ENCODE data around the gene HNRNPU.
A peak's percentile ranks its signal among the peaks of the same experiment; 100 is the strongest.

HNRNPU gene

GRCh38 chr1:244817415-244817894 lies 46.9 kb downstream of the HNRNPU start:
- Histone ChIP-seq H3K79me1 (replicated peaks; ENCODE audit: low read length, poor library complexity, severe bottlenecking) (no peaks in the 10 kb centered on the region), H3K4me2 (ENCODE audit: low read length, poor library complexity, severe bottlenecking) (no peak overlapping the region), H3K14ac (ENCODE audit: low read length in 2 of 2) (no peak overlapping the region), H2BK5ac (ENCODE audit: low read depth, low read length, poor library complexity, severe bottlenecking) (no peak overlapping the region), H2BK15ac (ENCODE audit: low read depth, poor library complexity, severe bottlenecking) (no peak overlapping the region), H4K8ac (ENCODE audit: low read length) (no peak overlapping the region), H3K27ac (ENCODE audit: low read length, poor library complexity, severe bottlenecking) (no peak overlapping the region), H3K36me3 (ENCODE audit: control insufficient read depth in 1 of 2, insufficient read depth in 2 of 2, low read depth in 1 of 2, low read length in 2 of 2) (no peaks in the 10 kb centered on the region), H3K9me3 (ENCODE audit: control insufficient read depth, low read length) (no peaks in the 10 kb centered on the region), H3K4me1 (ENCODE audit: control insufficient read depth, insufficient read depth, low read depth, low read length) (no peaks in the 10 kb centered on the region), H2AFZ (ENCODE audit: low read depth, low read length) (no peak overlapping the region), H3K23ac (ENCODE audit: low read length in 2 of 2) (no peak overlapping the region), H3K27me3 (ENCODE audit: control insufficient read depth in 1 of 2, insufficient read depth in 1 of 2, low read length in 2 of 2) (peaks cover 7% of the 10 kb centered on the region in 2 experiments), H3K9ac (ENCODE audit: low read length) (no peak overlapping the region), H2BK12ac (ENCODE audit: low read length in 2 of 2) (no peak overlapping the region), H4K91ac (ENCODE audit: low read length) (no peak overlapping the region), H2AK5ac (ENCODE audit: low read length, severe bottlenecking) (no peak overlapping the region), H3K4ac (ENCODE audit: low read depth in 1 of 2, low read length in 2 of 2) (no peak overlapping the region), H3K4me3 (ENCODE audit: insufficient read depth in 1 of 2, low read depth in 1 of 2, low read length in 2 of 2) (no peak overlapping the region), H3K18ac (ENCODE audit: low read depth in 1 of 2, low read length in 2 of 2) (no peak overlapping the region), H2BK120ac (ENCODE audit: low read depth, low read length) (no peak overlapping the region)
- DNase-seq, result no peak
- WGBS, result 85% methylated on average over 9 of the region's 12 CpGs

- Histone ChIP-seq H4K8ac (ENCODE audit: low read length) (peak overlapping the region; percentile 41), H3K4me3 (ENCODE audit: insufficient read depth in 1 of 2, low read depth in 1 of 2, low read length in 2 of 2) (peak overlapping the region in 1 of 2 experiments; percentile 19), H2BK12ac (ENCODE audit: low read length in 2 of 2) (no peak overlapping the region), H3K79me1 (replicated peaks; ENCODE audit: low read length, poor library complexity, severe bottlenecking) (no peaks in the 10 kb centered on the region), H2AK5ac (ENCODE audit: low read length, severe bottlenecking) (no peak overlapping the region), H3K9ac (ENCODE audit: low read length) (no peak overlapping the region), H3K4me2 (ENCODE audit: low read length, poor library complexity, severe bottlenecking) (no peak overlapping the region), H3K9me3 (ENCODE audit: control insufficient read depth, low read length) (no peaks in the 10 kb centered on the region), H3K27me3 (ENCODE audit: control insufficient read depth in 1 of 2, insufficient read depth in 1 of 2, low read length in 2 of 2) (peaks cover 7% of the 10 kb centered on the region in 2 experiments), H2BK15ac (ENCODE audit: low read depth, poor library complexity, severe bottlenecking) (no peak overlapping the region), H3K18ac (ENCODE audit: low read depth in 1 of 2, low read length in 2 of 2) (no peak overlapping the region), H3K23ac (ENCODE audit: low read length in 2 of 2) (no peak overlapping the region), H3K27ac (ENCODE audit: low read length, poor library complexity, severe bottlenecking) (no peak overlapping the region), H2AFZ (ENCODE audit: low read depth, low read length) (no peak overlapping the region), H3K4me1 (ENCODE audit: control insufficient read depth, insufficient read depth, low read depth, low read length) (no peaks in the 10 kb centered on the region), H2BK120ac (ENCODE audit: low read depth, low read length) (no peak overlapping the region), H2BK5ac (ENCODE audit: low read depth, low read length, poor library complexity, severe bottlenecking) (peak overlapping the region; percentile 31), H4K91ac (ENCODE audit: low read length) (no peak overlapping the region), H3K36me3 (ENCODE audit: control insufficient read depth in 1 of 2, insufficient read depth in 2 of 2, low read depth in 1 of 2, low read length in 2 of 2) (no peaks in the 10 kb centered on the region), H3K14ac (ENCODE audit: low read length in 2 of 2) (no peak overlapping the region), H3K4ac (ENCODE audit: low read depth in 1 of 2, low read length in 2 of 2) (no peak overlapping the region)
- DNase-seq, result no peak
- 40% methylated on average over 14 of the region's 15 CpGs for WGBS
Measured at GRCh38 chr1:244815600-244816099, 48.7 kb downstream of the HNRNPU start.

GRCh38 chr1:244813327-244813726 lies 51.0 kb downstream of the HNRNPU start:
- Histone ChIP-seq H3K79me1 (replicated peaks; ENCODE audit: low read length, poor library complexity, severe bottlenecking) (no peaks in the 10 kb centered on the region), H2BK12ac (ENCODE audit: low read length in 2 of 2) (no peak overlapping the region), H3K14ac (ENCODE audit: low read length in 2 of 2) (no peak overlapping the region), H3K4me1 (ENCODE audit: control insufficient read depth, insufficient read depth, low read depth, low read length) (no peaks in the 10 kb centered on the region), H3K4ac (ENCODE audit: low read depth in 1 of 2, low read length in 2 of 2) (no peak overlapping the region), H3K36me3 (ENCODE audit: control insufficient read depth in 1 of 2, insufficient read depth in 2 of 2, low read depth in 1 of 2, low read length in 2 of 2) (no peaks in the 10 kb centered on the region), H2AK5ac (ENCODE audit: low read length, severe bottlenecking) (no peak overlapping the region), H2BK5ac (ENCODE audit: low read depth, low read length, poor library complexity, severe bottlenecking) (no peak overlapping the region), H4K91ac (ENCODE audit: low read length) (no peak overlapping the region), H4K8ac (ENCODE audit: low read length) (no peak overlapping the region), H3K27me3 (ENCODE audit: control insufficient read depth in 1 of 2, insufficient read depth in 1 of 2, low read length in 2 of 2) (peaks cover 7% of the 10 kb centered on the region in 2 experiments), H3K9ac (ENCODE audit: low read length) (no peak overlapping the region), H2BK15ac (ENCODE audit: low read depth, poor library complexity, severe bottlenecking) (no peak overlapping the region), H2BK120ac (ENCODE audit: low read depth, low read length) (no peak overlapping the region), H3K18ac (ENCODE audit: low read depth in 1 of 2, low read length in 2 of 2) (no peak overlapping the region), H3K4me3 (ENCODE audit: insufficient read depth in 1 of 2, low read depth in 1 of 2, low read length in 2 of 2) (no peak overlapping the region), H3K27ac (ENCODE audit: low read length, poor library complexity, severe bottlenecking) (no peak overlapping the region), H3K4me2 (ENCODE audit: low read length, poor library complexity, severe bottlenecking) (no peak overlapping the region), H3K23ac (ENCODE audit: low read length in 2 of 2) (no peak overlapping the region), H3K9me3 (ENCODE audit: control insufficient read depth, low read length) (no peaks in the 10 kb centered on the region), H2AFZ (ENCODE audit: low read depth, low read length) (no peak overlapping the region)
- DNase-seq, result no peak
- 93% methylated on average over 5 of the region's 6 CpGs for WGBS

DNA sequence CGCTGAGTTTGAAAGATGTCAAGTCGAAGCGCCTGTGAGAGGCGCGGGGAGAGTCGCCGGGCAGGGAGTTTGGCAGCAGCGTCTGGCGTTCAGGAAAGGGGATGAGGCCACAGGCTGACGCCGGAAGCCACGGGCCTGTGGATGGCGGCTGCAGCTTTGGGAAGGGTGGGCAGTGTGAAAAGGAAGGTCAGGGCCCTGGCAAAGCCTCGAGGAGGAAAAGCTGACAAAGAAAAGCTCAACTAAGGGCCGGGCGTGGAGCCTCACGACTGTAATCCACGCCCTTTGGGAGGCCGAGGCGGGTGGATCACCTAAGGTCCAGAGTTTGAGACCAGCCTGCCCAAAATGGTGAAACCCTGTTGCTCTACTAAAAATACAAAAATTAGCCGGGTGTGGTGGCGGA lies 54.1 kb downstream of the HNRNPU start:
- H4K91ac ChIP-seq (ENCODE audit: low read length), result no peak overlapping the region
- no peak for DNase-seq
- no peaks in the 10 kb centered on the region for H3K36me3 ChIP-seq (ENCODE audit: control insufficient read depth in 1 of 2, insufficient read depth in 2 of 2, low read depth in 1 of 2, low read length in 2 of 2)
- no peak overlapping the region for H3K4me2 ChIP-seq (ENCODE audit: low read length, poor library complexity, severe bottlenecking)
- no peak overlapping the region for H3K14ac ChIP-seq (ENCODE audit: low read length in 2 of 2)
- no peak overlapping the region for H2AK5ac ChIP-seq (ENCODE audit: low read length, severe bottlenecking)
- H2BK120ac ChIP-seq (ENCODE audit: low read depth, low read length), result no peak overlapping the region
- H3K4me3 ChIP-seq (ENCODE audit: insufficient read depth in 1 of 2, low read depth in 1 of 2, low read length in 2 of 2), result no peak overlapping the region
- no peak overlapping the region for H3K23ac ChIP-seq (ENCODE audit: low read length in 2 of 2)
- WGBS, result 91% methylated on average over 22 of the region's 22 CpGs
- H3K27me3 ChIP-seq (ENCODE audit: control insufficient read depth in 1 of 2, insufficient read depth in 1 of 2, low read length in 2 of 2), result peaks cover 0 to 6% of the 10 kb centered on the region in 2 experiments
- H3K4ac ChIP-seq (ENCODE audit: low read depth in 1 of 2, low read length in 2 of 2), result no peak overlapping the region
- H2BK12ac ChIP-seq (ENCODE audit: low read length in 2 of 2), result no peak overlapping the region
- no peak overlapping the region for H3K27ac ChIP-seq (ENCODE audit: low read length, poor library complexity, severe bottlenecking)
- H2AFZ ChIP-seq (ENCODE audit: low read depth, low read length), result no peak overlapping the region
- peak overlapping the region; percentile 49 for H4K8ac ChIP-seq (ENCODE audit: low read length)
- no peak overlapping the region for H3K18ac ChIP-seq (ENCODE audit: low read depth in 1 of 2, low read length in 2 of 2)
- H3K79me1 ChIP-seq (replicated peaks; ENCODE audit: low read length, poor library complexity, severe bottlenecking), result no peaks in the 10 kb centered on the region
- H3K9me3 ChIP-seq (ENCODE audit: control insufficient read depth, low read length), result no peaks in the 10 kb centered on the region
- H3K4me1 ChIP-seq (ENCODE audit: control insufficient read depth, insufficient read depth, low read depth, low read length), result no peaks in the 10 kb centered on the region
- no peak overlapping the region for H3K9ac ChIP-seq (ENCODE audit: low read length)
- H2BK5ac ChIP-seq (ENCODE audit: low read depth, low read length, poor library complexity, severe bottlenecking), result no peak overlapping the region
- H2BK15ac ChIP-seq (ENCODE audit: low read depth, poor library complexity, severe bottlenecking), result no peak overlapping the region

All from mesenchymal stem cell (in vitro differentiated cells and primary cell).